WERI-Rb-1 (cell line): ENCODE measurements around the gene ZPBP.

Source experiments
- DNase-seq: peaks from one replicate; pipeline ENCODE4 v3.0.0-alpha.2; 2020
- H3K27ac ChIP-seq: fragments of 250-450 bp; sonication (Bioruptor Pico); 2 replicates; pipeline ENCODE4 v1.5.1; 2020; ENCODE audit warnings: mild to moderate bottlenecking, moderate library complexity
- H3K27me3 ChIP-seq: fragments of 250-450 bp; sonication (Bioruptor Pico); 2 replicates; pipeline ENCODE4 v1.5.1; 2021; ENCODE audit warnings: mild to moderate bottlenecking, low read depth, moderate library complexity; ENCODE audit not compliant: insufficient read depth, severe bottlenecking
- H3K36me3 ChIP-seq: fragments of 250-450 bp; sonication (Bioruptor Pico); 2 replicates; pipeline ENCODE4 v1.5.1; 2020; ENCODE audit warnings: mild to moderate bottlenecking, moderate library complexity
- H3K4me3 ChIP-seq: 2 replicates; pipeline ENCODE4 v1.5.1; 2011; ENCODE audit warnings: low read depth, mild to moderate bottlenecking, control low read depth, low read length
- H3K9me3 ChIP-seq: fragments of 250-450 bp; sonication (Bioruptor Pico); 2 replicates; pipeline ENCODE4 v1.5.1; 2021; ENCODE audit warnings: mild to moderate bottlenecking, moderate library complexity; ENCODE audit not compliant: severe bottlenecking
- TF ChIP-seq, protein P1 (sequence below): IDR thresholded peaks from 2 replicates; pipeline ENCODE4 v1.5.1; 2011; ENCODE audit warnings: low read depth, mild to moderate bottlenecking, control low read depth, inconsistent platforms, low read length

The ZPBP gene, protein sequence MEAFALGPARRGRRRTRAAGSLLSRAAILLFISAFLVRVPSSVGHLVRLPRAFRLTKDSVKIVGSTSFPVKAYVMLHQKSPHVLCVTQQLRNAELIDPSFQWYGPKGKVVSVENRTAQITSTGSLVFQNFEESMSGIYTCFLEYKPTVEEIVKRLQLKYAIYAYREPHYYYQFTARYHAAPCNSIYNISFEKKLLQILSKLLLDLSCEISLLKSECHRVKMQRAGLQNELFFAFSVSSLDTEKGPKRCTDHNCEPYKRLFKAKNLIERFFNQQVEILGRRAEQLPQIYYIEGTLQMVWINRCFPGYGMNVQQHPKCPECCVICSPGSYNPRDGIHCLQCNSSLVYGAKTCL

DNA sequence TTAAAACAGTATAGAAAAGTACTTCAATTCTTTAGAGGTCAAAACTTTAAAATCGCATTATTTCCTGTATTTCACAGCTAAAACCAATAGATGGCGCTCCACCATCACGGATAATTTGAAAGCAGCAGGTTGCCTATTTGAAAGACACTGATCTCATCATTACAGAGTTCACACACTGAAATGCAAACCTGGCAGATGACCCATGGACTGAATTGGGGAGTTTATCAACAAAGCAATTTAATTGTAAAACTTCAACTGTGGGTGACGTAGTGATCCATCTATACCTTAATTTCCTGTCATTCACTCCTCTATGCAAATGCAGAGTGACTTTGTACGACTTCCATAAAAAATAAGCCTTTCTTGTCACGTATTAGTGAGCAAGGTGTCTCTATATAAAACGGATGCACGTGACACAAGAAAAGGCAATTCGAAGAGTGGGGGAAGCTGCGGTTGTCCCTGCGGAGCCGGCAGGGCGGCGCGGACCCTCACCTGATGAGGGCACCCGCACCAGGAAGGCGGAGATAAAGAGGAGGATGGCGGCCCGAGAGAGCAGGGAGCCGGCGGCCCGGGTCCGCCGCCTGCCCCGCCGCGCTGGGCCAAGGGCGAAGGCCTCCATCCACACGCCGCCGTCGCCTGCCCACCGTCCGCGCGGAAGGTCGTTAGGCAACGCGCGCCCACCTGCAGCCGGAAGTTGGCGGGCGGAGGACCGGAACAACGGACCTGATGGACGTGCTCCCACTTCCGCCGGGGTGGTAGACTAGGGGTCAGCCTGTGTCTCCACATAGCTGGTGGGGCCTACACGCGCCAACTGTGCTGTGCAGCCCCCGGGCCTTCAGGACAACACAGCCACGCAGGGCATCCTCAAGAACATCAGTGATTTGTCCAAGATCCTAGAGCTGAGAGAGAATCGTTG is at the start of gene ZPBP:
ZPBP (minus strand) TSS at position 668 of the 913 bp plus-strand sequence; CDS start at position 616, 52 bp downstream.
- TF ChIP-seq, protein P1, sequence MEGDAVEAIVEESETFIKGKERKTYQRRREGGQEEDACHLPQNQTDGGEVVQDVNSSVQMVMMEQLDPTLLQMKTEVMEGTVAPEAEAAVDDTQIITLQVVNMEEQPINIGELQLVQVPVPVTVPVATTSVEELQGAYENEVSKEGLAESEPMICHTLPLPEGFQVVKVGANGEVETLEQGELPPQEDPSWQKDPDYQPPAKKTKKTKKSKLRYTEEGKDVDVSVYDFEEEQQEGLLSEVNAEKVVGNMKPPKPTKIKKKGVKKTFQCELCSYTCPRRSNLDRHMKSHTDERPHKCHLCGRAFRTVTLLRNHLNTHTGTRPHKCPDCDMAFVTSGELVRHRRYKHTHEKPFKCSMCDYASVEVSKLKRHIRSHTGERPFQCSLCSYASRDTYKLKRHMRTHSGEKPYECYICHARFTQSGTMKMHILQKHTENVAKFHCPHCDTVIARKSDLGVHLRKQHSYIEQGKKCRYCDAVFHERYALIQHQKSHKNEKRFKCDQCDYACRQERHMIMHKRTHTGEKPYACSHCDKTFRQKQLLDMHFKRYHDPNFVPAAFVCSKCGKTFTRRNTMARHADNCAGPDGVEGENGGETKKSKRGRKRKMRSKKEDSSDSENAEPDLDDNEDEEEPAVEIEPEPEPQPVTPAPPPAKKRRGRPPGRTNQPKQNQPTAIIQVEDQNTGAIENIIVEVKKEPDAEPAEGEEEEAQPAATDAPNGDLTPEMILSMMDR, result peak; percentile 30; the same call in 1 of the 2 replicates
- Histone ChIP-seq H3K4me3 (no peak within 1 kb of the TSS), H3K27ac (no peak within 1 kb of the TSS), H3K27me3 (no peaks in the 10 kb centered on the region), H3K9me3 (no peaks in the 10 kb centered on the region), H3K36me3 (no peaks in the 10 kb centered on the region)
- DNase-seq, result no peak

DNA sequence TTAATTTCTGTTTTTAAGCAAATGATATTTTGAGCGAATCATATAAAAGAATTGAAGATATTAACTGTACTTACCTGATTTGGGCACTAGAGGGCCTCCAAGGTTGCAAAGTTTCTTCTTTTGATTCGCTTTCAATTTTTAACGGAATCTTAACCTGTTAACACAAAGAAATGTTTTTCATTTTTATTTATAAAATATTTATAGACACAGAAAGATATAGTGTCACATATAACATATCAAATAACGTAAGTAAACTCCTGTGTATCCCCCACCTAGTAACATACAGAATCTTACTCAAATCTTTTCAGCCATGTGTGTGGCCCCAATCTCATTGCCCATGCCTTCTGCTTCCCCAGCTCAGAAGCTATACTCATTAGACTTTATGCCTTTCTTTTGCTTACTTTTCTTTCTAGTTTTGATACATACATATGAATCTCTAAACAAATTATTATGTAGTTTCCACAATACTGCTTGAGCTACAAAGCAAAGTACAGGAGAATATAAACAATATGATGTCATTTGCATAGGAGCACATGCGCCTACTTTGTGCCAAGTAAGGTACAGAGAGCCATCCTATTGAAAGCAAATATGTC is 49.5 kb upstream of the ZPBP start:
- H3K4me3 ChIP-seq, result no peak overlapping the region
- no peak for DNase-seq
- no peaks in the 10 kb centered on the region for H3K27me3 ChIP-seq
- no peaks in the 10 kb centered on the region for H3K36me3 ChIP-seq
- TF ChIP-seq, protein P1, result peak; percentile 26; the same call in 1 of the 2 replicates
- H3K9me3 ChIP-seq, result peaks cover 4% of the 10 kb centered on the region
- no peak overlapping the region for H3K27ac ChIP-seq

DNA sequence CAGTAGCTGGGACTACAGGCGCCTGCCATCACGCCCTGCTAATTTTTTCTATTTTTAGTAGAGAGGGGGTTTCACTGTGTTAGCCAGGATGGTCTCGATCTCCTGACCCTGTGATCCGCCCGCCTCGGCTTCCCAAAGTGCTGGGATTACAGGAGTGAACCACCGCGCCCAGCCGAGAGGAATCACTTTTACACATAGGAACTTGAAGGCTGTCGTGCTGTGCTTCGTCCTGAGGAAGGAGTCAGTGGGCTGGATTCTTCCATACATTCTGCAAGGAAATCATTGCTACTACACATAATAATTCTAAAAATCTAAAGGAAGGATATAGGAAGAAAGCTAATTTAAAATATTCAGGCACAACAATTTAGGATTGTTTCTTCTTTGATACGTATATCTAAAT is 48.8 kb upstream of the ZPBP start:
- no peak for DNase-seq
- Histone ChIP-seq H3K4me3 (no peak overlapping the region), H3K36me3 (no peaks in the 10 kb centered on the region), H3K27ac (no peak overlapping the region), H3K27me3 (no peaks in the 10 kb centered on the region), H3K9me3 (peaks cover 4% of the 10 kb centered on the region)
- TF ChIP-seq, protein P1, result no peak

DNA sequence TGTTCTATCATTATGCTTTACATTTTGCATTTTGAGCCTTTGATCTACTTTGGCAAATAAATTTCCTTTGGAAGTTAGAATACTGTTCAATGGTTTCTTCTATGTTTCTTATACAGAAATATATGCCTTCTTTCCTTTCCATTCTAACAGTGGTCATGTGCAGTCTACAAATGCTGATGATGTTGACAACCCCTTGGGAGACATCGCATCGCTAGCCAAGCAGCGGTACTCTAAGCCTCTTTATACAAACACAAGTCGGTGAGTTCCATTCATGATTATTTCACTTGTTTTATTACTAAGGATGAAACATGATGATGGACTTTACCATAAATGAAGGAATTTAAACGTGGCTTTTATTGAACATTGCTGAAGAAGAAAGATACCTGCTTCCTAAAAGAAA is 48.1 kb upstream of the ZPBP start:
- DNase-seq, result no peak
- TF ChIP-seq, protein P1, result no peak
- Histone ChIP-seq H3K36me3 (no peaks in the 10 kb centered on the region), H3K27me3 (no peaks in the 10 kb centered on the region), H3K27ac (no peak overlapping the region), H3K9me3 (peaks cover 4% of the 10 kb centered on the region), H3K4me3 (no peak overlapping the region)

DNA sequence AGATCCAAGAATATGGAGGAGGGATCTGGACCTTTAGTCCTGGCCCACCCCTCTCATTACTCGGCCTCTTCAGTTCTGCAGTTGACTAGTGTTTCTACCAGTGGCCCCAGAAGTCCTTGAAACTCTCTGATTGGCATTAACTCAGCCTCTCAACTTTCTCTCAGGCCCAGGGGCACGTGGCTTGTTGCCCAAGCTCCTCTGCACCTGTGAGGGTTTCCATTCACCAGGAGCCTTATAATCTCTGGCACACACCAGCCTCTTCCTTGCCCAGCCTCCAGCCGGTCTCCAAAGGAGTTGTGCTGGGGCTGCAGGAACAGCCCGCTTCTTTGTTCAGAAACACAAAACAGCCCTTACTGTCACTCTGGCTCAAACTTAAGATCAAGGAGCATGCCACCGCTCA is 47.6 kb upstream of the ZPBP start:
- Histone ChIP-seq H3K36me3 (no peaks in the 10 kb centered on the region), H3K4me3 (no peak overlapping the region), H3K27ac (no peak overlapping the region), H3K27me3 (no peaks in the 10 kb centered on the region), H3K9me3 (peaks cover 4% of the 10 kb centered on the region)
- no peak for DNase-seq
- TF ChIP-seq, protein P1, result no peak
